Measurements from ENCODE around the gene HBM.

The HBM gene

GRCh38 chr16:212999-213398, 47.2 kb downstream of the HBM start:
- Mint-ChIP-seq H3K27ac (no peak overlapping the region), H3K36me3 (ENCODE audit: low read depth) (peaks cover 68% of the 10 kb centered on the region), H3K27me3 (ENCODE audit: low read depth) (no peaks in the 10 kb centered on the region), H3K4me3 (no peak overlapping the region), H3K4me1 (no peaks in the 10 kb centered on the region), H3K9me3 (no peaks in the 10 kb centered on the region)
- no peak for TF ChIP-seq CTCF (IDR thresholded peaks at IDR 0.05; ENCODE audit: unreplicated experiment in 3 of 3)
